HCT116 (cell line): ENCODE data around the gene PNPLA6. TPM values are rescaled to one million over a fixed set of nuclear protein-coding genes. Genes with fewer than 3 reads are reported as not detected.

Experiments used
- ATAC-seq: fragments of 200-7000 bp; cut with Tn5 transposase; 2 replicates; pipeline ENCODE4 v1.9.1; 2020; ENCODE audit warnings: mild to moderate bottlenecking, moderate library complexity
- BruUV-seq: library from RNA; stranded (reverse); fragments of 400-500 nt; replicated peaks from 2 replicates; lab custom pipeline; 2021; lab: Mats Ljungman, UMichigan
- CTCF ChIA-PET: fragments of 300-600 bp; sonication (Branson Sonifier 250); formaldehyde crosslinking; loops from one replicate; lab custom pipeline; 2021; ENCODE audit warnings: antibody characterized with exemption; lab: Charles Lee
- POLR2A ChIA-PET: fragments of 300-600, 350-600 bp; sonication (Branson Sonifier 250); formaldehyde crosslinking; loops from one replicate; lab custom pipeline; 2021; ENCODE audit warnings: antibody characterized with exemption; lab: Charles Lee
- RAD21 ChIA-PET, 2 experiments: fragments of 300-600 bp; sonication (Branson Sonifier 250); formaldehyde crosslinking; loops; one replicate each; lab custom pipeline; 2023; ENCODE audit warnings: low total read pairs in 2 of 2; ENCODE audit not compliant: uncharacterized antibody in 2 of 2, unreplicated experiment in 2 of 2, low non-redundant PET in 1 of 2; lab: Charles Lee
- DNase-seq: peaks from one replicate; pipeline ENCODE4 v3.0.0-alpha.2; 2010; ENCODE audit warnings: low read depth, low spot score
- H2AFZ ChIP-seq: fragments of 200-600 bp; shearing (Covaris generic), sonication (generic); 2 replicates; pipeline ENCODE4 v1.6.1; 2017; ENCODE audit warnings: low read depth, mixed run types, mixed read lengths, antibody characterized with exemption, low read length; ENCODE audit not compliant: poor library complexity, severe bottlenecking
- H3K27ac ChIP-seq: 2 replicates; pipeline ENCODE4 v1.5.1; 2012; ENCODE audit warnings: low read depth, low read length
- H3K27me3 ChIP-seq: fragments of 200-600 bp; sonication (generic); 2 replicates; pipeline ENCODE4 v1.6.1; 2016; ENCODE audit warnings: mixed run types, low read length, mixed read lengths; ENCODE audit not compliant: insufficient read depth
- H3K36me3 ChIP-seq, 2 experiments: fragments of 200-500 bp in 1 of 2; fragments of 200-600 bp in 1 of 2; sonication (Bioruptor generic) in 1 of 2; sonication (generic) in 1 of 2; 2 replicates each; pipeline versions ENCODE4 v1.5.1 to v1.6.1; 2014 to 2016; ENCODE audit warnings: low read length in 2 of 2, inconsistent platforms in 1 of 2, mixed read lengths in 1 of 2, mixed run types in 1 of 2; ENCODE audit not compliant: insufficient read depth in 2 of 2, control insufficient read depth in 1 of 2
- H3K4me1 ChIP-seq, 2 experiments: fragments of 200-600 bp in 1 of 2; sonication (generic) in 1 of 2; 2 replicates each; pipeline versions ENCODE4 v1.5.1 to v1.6.1; 2012 to 2017; ENCODE audit warnings: low read length in 2 of 2, inconsistent platforms in 1 of 2, mild to moderate bottlenecking in 1 of 2, mixed read lengths in 1 of 2, mixed run types in 1 of 2, moderate library complexity in 1 of 2; ENCODE audit not compliant: insufficient read depth in 2 of 2, control insufficient read depth in 1 of 2
- H3K4me2 ChIP-seq: fragments of 200-600 bp; sonication (generic); 2 replicates; pipeline ENCODE4 v1.6.1; 2017; ENCODE audit warnings: mixed run types, low read length, mixed read lengths
- H3K4me3 ChIP-seq, 2 experiments: fragments of 200-600 bp in 1 of 2; sonication (generic) in 1 of 2; replicated peaks in 1 of 2; 2 replicates each; pipeline ENCODE4 v1.5.1; 2011 to 2016; ENCODE audit warnings: low read length in 2 of 2, control low read depth in 1 of 2, low read depth in 1 of 2, mild to moderate bottlenecking in 1 of 2, mixed read lengths in 1 of 2, mixed run types in 1 of 2
- H3K79me2 ChIP-seq: fragments of 200-600 bp; sonication (generic); 2 replicates; pipeline ENCODE4 v1.6.1; 2017; ENCODE audit warnings: mild to moderate bottlenecking, mixed run types, low read length, moderate library complexity, mixed read lengths; ENCODE audit not compliant: insufficient read depth
- H3K9ac ChIP-seq: fragments of 200-600 bp; sonication (generic); 2 replicates; pipeline ENCODE4 v1.6.1; 2016; ENCODE audit warnings: low read length, mixed read lengths
- H3K9me2 ChIP-seq: fragments of 200-600 bp; sonication (generic), shearing (Covaris generic); 2 replicates; pipeline ENCODE4 v1.6.1; 2017; ENCODE audit warnings: mixed run types, mild to moderate bottlenecking, moderate library complexity; ENCODE audit not compliant: insufficient read depth
- H3K9me3 ChIP-seq, 2 experiments: fragments of 200-500 bp in 1 of 2; fragments of 200-600 bp in 1 of 2; sonication (Bioruptor generic) in 1 of 2; sonication (generic) in 1 of 2; 2 replicates each; pipeline ENCODE4 v1.6.1; 2014 to 2017; ENCODE audit warnings: low read length in 2 of 2, mixed read lengths in 2 of 2, inconsistent platforms in 1 of 2, low read depth in 1 of 2, mild to moderate bottlenecking in 1 of 2, mixed run types in 1 of 2, moderate library complexity in 1 of 2; ENCODE audit not compliant: control insufficient read depth in 1 of 2, insufficient read depth in 1 of 2
- H4K20me1 ChIP-seq: fragments of 200-600 bp; sonication (generic), shearing (Covaris generic); 2 replicates; pipeline ENCODE4 v1.6.1; 2017; ENCODE audit warnings: mixed run types, mild to moderate bottlenecking, moderate library complexity; ENCODE audit not compliant: insufficient read depth
- CEBPB ChIP-seq: IDR thresholded peaks from 2 replicates; pipeline ENCODE4 v1.6.1; 2012; ENCODE audit warnings: low read depth
- EGR1 ChIP-seq: IDR thresholded peaks from 2 replicates; pipeline ENCODE4 v1.6.1; 2012; ENCODE audit warnings: low read depth
- ELF1 ChIP-seq: IDR thresholded peaks from 2 replicates; pipeline ENCODE4 v1.6.1; 2012; ENCODE audit warnings: low read depth, borderline replicate concordance
- FOSL1 ChIP-seq: IDR thresholded peaks from 2 replicates; pipeline ENCODE4 v1.6.1; 2012; ENCODE audit warnings: low read depth
- POLR2A ChIP-seq: IDR thresholded peaks from 2 replicates; pipeline ENCODE4 v1.7.0; 2011; ENCODE audit warnings: borderline replicate concordance; ENCODE audit not compliant: insufficient read depth, insufficient read length; ENCODE audit errors: extremely low read depth
- POLR2AphosphoS5 ChIP-seq: IDR thresholded peaks from 2 replicates; pipeline ENCODE4 v1.6.1; 2011; ENCODE audit warnings: mild to moderate bottlenecking, low read depth, low read length, moderate library complexity
- RAD21 ChIP-seq: IDR thresholded peaks from 2 replicates; pipeline ENCODE4 v1.6.1; 2012; ENCODE audit warnings: low read depth, mild to moderate bottlenecking
- SP1 ChIP-seq: IDR thresholded peaks from 2 replicates; pipeline ENCODE4 v1.6.1; 2012; ENCODE audit warnings: low read depth
- YY1 ChIP-seq: IDR thresholded peaks from 2 replicates; pipeline ENCODE4 v1.6.1; 2011; ENCODE audit warnings: low read length, low read depth, moderate library complexity, mild to moderate bottlenecking; ENCODE audit not compliant: insufficient replicate concordance; ENCODE audit errors: extremely low read depth
- intact Hi-C: fragments of 100-400 bp; cut with micrococcal nuclease; formaldehyde crosslinking; loops from 2 replicates; pipeline ENCODE4 v1.10.0; 2022
- total RNA-seq: library from RNA; stranded (reverse); gene quantifications from one replicate; pipeline ENCODE4 v1.2.1, GENCODE V29; 2021; ENCODE audit not compliant: unreplicated experiment
- TF ChIP-seq, protein P1 (sequence below): IDR thresholded peaks from 2 replicates; pipeline ENCODE4 v1.6.1; 2012
- TF ChIP-seq, protein P2 (sequence below): IDR thresholded peaks from 2 replicates; pipeline ENCODE4 v1.6.1; 2012
- TF ChIP-seq, protein P3 (sequence below), 3 experiments: fragments of 200-600 bp in 1 of 3; sonication (generic) in 1 of 3; IDR thresholded peaks in 2 of 3; conservative IDR thresholded peaks in 1 of 3; 2 replicates each; pipeline ENCODE4 v1.5.1; 2012 to 2017; ENCODE audit warnings: low read depth in 2 of 3, low read length in 2 of 3, antibody characterized with exemption in 1 of 3, borderline replicate concordance in 1 of 3, control low read depth in 1 of 3, mild to moderate bottlenecking in 1 of 3, mixed read lengths in 1 of 3, mixed run types in 1 of 3, moderate library complexity in 1 of 3; ENCODE audit not compliant: insufficient read depth in 1 of 3

Gene PNPLA6
- total RNA-seq, 1 experiment from 2014 or later, result 159 TPM

DNA sequence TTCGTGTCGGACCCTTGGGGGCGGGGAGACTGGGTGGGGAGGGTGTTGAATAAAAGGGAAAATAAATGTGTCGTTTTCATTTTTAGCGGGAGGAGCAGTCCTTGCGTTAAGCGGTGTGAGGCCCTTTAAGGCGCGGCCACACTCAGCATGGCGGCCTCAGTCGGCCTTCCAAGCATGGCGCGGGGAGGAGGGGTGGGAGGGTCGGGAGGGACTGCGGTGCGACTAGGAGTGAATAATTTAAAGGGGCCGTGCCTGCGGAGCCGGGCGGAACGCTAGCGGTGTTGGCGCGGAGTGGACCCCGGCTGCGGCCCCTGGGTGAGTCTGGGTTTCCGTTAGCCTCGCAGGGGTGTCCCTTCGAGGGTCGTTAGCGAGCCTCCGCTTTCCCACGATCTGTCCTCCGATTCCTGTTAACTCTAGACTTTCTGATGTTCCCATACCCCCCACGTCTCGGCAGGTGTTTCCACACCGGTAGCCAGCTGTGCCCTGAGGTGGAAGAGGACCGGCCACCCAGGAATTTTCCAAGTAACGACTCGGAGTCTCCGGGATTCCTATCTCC lies 1.5 kb upstream of the PNPLA6 start:
- H3K36me3 ChIP-seq, result peaks cover 4 to 5% of the 10 kb centered on the region in 2 experiments; a peak in 1 of 4 replicates
- H3K4me2 ChIP-seq, result peak overlapping the region; percentile 94
- H3K79me2 ChIP-seq, result no peaks in the 10 kb centered on the region; the same call in 1 of the 2 replicates
- peak overlapping the region; percentile 81 for H3K27ac ChIP-seq
- BruUV-seq, result TSS peak; percentile 72
- ChIA-PET POLR2A (interaction anchor here (1.4 kb wide), 1 partner anchor 11 kb away, joined by 4 read pairs; no protein-coding TSS in a partner anchor), RAD21 (no interaction called here), CTCF (interaction anchor here (1.9 kb wide), 2 partner anchors 34 to 180 kb away, joined by 8 to 10 read pairs; no protein-coding TSS in a partner anchor)
- peak overlapping the region; percentile 5 for H2AFZ ChIP-seq
- peak overlapping the region; percentile 95 to 96 for H3K4me3 ChIP-seq
- H3K9me2 ChIP-seq, result no peaks in the 10 kb centered on the region
- no peaks in the 10 kb centered on the region for H4K20me1 ChIP-seq
- intact Hi-C loops, result loop anchor here (1.0 to 2.0 kb wide), 2 partner anchors 12 to 27 kb away; partner anchors contain the start of gene MCOLN1
- peak; percentile 63 for ATAC-seq
- peak; percentile 71 for DNase-seq
- H3K9ac ChIP-seq, result peak overlapping the region; percentile 75
- no peaks in the 10 kb centered on the region for H3K9me3 ChIP-seq
- H3K27me3 ChIP-seq, result no peaks in the 10 kb centered on the region
- TF ChIP-seq YY1, result peak; percentile 99
- peak; percentile 89 for TF ChIP-seq SP1
- TF ChIP-seq EGR1, result peak; percentile 60; the same call in 1 of the 2 replicates
- peak; percentile 21 for TF ChIP-seq POLR2A
- no peak for TF ChIP-seq FOSL1
- peak; percentile 62 for TF ChIP-seq POLR2AphosphoS5
- TF ChIP-seq CEBPB, result no peak
- TF ChIP-seq, protein P1, sequence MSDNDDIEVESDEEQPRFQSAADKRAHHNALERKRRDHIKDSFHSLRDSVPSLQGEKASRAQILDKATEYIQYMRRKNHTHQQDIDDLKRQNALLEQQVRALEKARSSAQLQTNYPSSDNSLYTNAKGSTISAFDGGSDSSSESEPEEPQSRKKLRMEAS, result peak; percentile 78
- peaks cover 4 to 30% of the 10 kb centered on the region in 2 experiments; a peak in 2 of 4 replicates for H3K4me1 ChIP-seq

DNA sequence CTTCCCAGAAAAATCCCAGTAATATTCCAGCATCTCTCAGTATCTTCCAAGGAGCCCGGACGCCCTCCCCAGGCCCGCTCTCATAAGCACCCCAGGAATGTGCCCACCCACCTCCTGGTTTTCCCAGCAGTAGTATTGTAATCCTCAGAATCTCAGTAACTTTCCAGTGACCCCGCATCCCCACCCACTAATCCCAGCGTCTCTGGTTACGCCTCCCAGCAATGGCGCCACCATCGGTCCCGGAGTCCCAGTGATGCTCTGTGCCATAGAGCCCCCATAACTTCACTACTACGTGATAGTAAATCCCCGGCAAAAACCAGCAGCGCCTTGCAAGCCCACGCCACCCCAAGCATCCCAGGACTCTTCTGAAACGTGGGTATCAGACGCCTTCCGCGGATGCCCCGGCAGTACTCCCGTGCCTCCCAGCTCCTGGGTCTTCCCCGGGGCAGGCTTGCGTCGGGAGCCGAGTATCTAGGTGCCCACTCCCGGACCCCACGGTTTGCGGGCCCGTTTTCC lies 928 bp upstream of the PNPLA6 start:
- BruUV-seq, result TSS peak; percentile 41
- Histone ChIP-seq H3K4me1 (peaks cover 4 to 30% of the 10 kb centered on the region in 2 experiments; a peak in 2 of 4 replicates), H3K4me3 (peak overlapping the region; percentile 95 to 96), H3K36me3 (peaks cover 4 to 5% of the 10 kb centered on the region in 2 experiments; a peak in 1 of 4 replicates), H3K9me2 (no peaks in the 10 kb centered on the region), H2AFZ (peak overlapping the region; percentile 5), H3K9me3 (no peaks in the 10 kb centered on the region), H4K20me1 (no peaks in the 10 kb centered on the region), H3K9ac (peak overlapping the region; percentile 75), H3K27me3 (no peaks in the 10 kb centered on the region), H3K27ac (peak overlapping the region; percentile 81), H3K4me2 (peak overlapping the region; percentile 94), H3K79me2 (no peaks in the 10 kb centered on the region; the same call in 1 of the 2 replicates)
- POLR2A ChIA-PET, result interaction anchor here (0.5 to 1.4 kb wide), 3 partner anchors 11 to 39 kb away, joined by 3 to 4 read pairs (median 3); no protein-coding TSS in a partner anchor
- RAD21 ChIA-PET, result no interaction called here
- CTCF ChIA-PET, result interaction anchor here (1.9 kb wide), 2 partner anchors 34 to 180 kb away, joined by 8 to 10 read pairs; no protein-coding TSS in a partner anchor
- TF ChIP-seq ELF1, result no peak
- peak; percentile 53 for TF ChIP-seq EGR1
- TF ChIP-seq, protein P2, sequence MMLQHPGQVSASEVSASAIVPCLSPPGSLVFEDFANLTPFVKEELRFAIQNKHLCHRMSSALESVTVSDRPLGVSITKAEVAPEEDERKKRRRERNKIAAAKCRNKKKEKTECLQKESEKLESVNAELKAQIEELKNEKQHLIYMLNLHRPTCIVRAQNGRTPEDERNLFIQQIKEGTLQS, result no peak
- TF ChIP-seq, protein P3, sequence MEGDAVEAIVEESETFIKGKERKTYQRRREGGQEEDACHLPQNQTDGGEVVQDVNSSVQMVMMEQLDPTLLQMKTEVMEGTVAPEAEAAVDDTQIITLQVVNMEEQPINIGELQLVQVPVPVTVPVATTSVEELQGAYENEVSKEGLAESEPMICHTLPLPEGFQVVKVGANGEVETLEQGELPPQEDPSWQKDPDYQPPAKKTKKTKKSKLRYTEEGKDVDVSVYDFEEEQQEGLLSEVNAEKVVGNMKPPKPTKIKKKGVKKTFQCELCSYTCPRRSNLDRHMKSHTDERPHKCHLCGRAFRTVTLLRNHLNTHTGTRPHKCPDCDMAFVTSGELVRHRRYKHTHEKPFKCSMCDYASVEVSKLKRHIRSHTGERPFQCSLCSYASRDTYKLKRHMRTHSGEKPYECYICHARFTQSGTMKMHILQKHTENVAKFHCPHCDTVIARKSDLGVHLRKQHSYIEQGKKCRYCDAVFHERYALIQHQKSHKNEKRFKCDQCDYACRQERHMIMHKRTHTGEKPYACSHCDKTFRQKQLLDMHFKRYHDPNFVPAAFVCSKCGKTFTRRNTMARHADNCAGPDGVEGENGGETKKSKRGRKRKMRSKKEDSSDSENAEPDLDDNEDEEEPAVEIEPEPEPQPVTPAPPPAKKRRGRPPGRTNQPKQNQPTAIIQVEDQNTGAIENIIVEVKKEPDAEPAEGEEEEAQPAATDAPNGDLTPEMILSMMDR (IDR thresholded peaks at IDR 0.05 in 2 of 3, conservative IDR thresholded peaks at IDR 0.05 in 1 of 3; ENCODE audit: borderline replicate concordance in 1 of 3, insufficient read depth in 1 of 3, low read depth in 2 of 3, low read length in 2 of 3), result peak in 1 of 3 experiments; percentile 12; a peak in 2 of 6 replicates
- peak; percentile 80 for TF ChIP-seq SP1
- peak; percentile 87 for TF ChIP-seq YY1
- peak; percentile 67 for TF ChIP-seq RAD21
- intact Hi-C loops, result loop anchor here (1.0 to 2.0 kb wide), 2 partner anchors 12 to 28 kb away; partner anchors contain the start of gene MCOLN1
- ATAC-seq (peak; percentile 49), DNase-seq (no peak)
